ENCODE measurements around the gene HOXB6. TPM values are rescaled to one million over a fixed set of nuclear protein-coding genes. Genes with fewer than 3 reads are reported as not detected.

HOXB6 gene
- total and polyA plus RNA-seq, 2 experiments from 2014 or later, result 0.12 TPM; not detected in 1

DNA sequence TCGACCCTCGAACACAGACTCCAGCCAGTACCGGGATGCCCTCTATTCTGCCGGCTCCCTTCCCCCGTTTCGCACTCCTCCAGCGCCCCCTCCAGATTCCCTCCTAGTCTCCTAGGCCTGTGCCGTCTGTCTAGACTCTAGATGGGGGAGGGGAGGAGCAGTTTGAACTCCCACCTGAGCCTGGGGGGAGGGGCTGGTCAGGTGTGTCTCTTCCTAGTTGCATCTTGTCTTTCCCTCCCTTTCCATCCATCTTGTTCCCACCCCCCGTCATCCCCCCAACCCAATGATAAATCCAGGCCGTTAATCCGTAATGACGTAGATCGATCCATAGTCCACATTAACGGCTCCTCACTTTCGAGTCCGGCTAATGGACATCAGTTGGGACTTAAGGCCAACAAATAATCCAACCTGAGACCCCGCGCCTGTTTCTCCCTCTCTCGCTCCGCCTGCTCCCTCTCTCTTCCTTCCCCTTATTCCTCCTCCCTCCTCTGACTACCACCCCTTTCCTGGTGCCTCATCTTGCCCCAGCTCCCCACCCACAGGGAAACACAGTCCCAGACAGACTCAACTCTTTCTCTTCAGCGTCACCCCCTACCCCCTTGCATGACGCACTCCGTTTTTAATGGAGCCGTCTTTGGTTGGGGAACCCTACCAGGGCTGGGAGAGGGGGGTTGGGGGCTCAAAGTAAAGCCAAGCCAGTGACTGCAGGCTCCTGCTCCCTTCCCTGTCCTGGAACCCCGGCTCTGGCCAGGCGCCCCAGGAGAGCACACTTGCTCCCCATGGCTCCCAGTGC lies 7.9 kb downstream of the HOXB6 start:
- no peak for DNase-seq (ENCODE audit: low read depth in 1 of 2, low spot score in 1 of 2)
- H3K27me3 ChIP-seq, result peaks cover 100% of the 10 kb centered on the region
- peak overlapping the region; percentile 25 for H3K4me3 ChIP-seq
- no peaks in the 10 kb centered on the region for H3K4me1 ChIP-seq (ENCODE audit: low read depth)
- TF ChIP-seq, protein P1, sequence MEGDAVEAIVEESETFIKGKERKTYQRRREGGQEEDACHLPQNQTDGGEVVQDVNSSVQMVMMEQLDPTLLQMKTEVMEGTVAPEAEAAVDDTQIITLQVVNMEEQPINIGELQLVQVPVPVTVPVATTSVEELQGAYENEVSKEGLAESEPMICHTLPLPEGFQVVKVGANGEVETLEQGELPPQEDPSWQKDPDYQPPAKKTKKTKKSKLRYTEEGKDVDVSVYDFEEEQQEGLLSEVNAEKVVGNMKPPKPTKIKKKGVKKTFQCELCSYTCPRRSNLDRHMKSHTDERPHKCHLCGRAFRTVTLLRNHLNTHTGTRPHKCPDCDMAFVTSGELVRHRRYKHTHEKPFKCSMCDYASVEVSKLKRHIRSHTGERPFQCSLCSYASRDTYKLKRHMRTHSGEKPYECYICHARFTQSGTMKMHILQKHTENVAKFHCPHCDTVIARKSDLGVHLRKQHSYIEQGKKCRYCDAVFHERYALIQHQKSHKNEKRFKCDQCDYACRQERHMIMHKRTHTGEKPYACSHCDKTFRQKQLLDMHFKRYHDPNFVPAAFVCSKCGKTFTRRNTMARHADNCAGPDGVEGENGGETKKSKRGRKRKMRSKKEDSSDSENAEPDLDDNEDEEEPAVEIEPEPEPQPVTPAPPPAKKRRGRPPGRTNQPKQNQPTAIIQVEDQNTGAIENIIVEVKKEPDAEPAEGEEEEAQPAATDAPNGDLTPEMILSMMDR (IDR thresholded peaks at IDR 0.05; ENCODE audit: low read depth, low read length), result no peak
- no peaks in the 10 kb centered on the region for H3K9me3 ChIP-seq (ENCODE audit: low read depth)
- H3K27ac ChIP-seq, result no peak overlapping the region
- no peaks in the 10 kb centered on the region for H3K36me3 ChIP-seq

DNA sequence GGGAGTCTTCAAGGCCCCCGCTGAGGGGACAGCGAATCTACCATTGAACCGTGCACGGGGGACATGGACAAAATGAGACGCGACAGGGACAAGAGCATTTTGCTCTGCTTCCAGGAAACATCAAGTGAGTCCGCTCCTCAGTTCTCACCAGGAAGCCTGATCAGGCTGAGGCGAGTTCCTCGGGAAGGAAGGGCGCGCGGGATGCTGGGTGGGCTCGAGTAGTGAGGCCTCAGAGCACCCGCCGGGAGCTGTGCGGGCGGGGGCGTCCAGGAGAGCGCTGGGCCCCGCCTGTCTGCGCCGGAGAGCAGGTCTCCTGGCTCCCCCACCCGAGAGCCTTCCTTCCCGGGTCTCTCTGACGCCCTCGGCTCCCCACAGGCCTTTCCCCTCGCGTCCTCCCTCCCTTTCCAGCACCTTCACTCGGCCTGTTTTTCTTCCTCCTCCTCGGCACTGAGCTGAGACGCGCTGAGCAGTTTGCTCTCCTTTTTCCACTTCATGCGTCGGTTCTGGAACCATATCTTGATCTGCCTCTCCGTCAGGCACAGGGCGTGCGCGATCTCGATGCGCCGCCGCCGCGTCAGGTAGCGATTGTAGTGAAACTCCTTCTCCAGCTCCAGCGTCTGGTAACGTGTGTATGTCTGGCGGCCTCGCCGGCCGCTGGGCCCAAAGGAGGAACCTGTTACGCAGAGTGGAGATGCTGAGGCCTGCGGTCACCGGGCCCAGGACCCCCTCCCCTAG lies 8.6 kb downstream of the HOXB6 start:
- Histone ChIP-seq H3K4me1 (ENCODE audit: low read depth) (no peaks in the 10 kb centered on the region), H3K27me3 (peaks cover 100% of the 10 kb centered on the region), H3K9me3 (ENCODE audit: low read depth) (no peaks in the 10 kb centered on the region), H3K36me3 (no peaks in the 10 kb centered on the region), H3K4me3 (no peak overlapping the region), H3K27ac (no peak overlapping the region)
- no peak for DNase-seq (ENCODE audit: low read depth in 1 of 2, low spot score in 1 of 2)
- TF ChIP-seq, protein P1 (IDR thresholded peaks at IDR 0.05; ENCODE audit: low read depth, low read length), result no peak

DNA sequence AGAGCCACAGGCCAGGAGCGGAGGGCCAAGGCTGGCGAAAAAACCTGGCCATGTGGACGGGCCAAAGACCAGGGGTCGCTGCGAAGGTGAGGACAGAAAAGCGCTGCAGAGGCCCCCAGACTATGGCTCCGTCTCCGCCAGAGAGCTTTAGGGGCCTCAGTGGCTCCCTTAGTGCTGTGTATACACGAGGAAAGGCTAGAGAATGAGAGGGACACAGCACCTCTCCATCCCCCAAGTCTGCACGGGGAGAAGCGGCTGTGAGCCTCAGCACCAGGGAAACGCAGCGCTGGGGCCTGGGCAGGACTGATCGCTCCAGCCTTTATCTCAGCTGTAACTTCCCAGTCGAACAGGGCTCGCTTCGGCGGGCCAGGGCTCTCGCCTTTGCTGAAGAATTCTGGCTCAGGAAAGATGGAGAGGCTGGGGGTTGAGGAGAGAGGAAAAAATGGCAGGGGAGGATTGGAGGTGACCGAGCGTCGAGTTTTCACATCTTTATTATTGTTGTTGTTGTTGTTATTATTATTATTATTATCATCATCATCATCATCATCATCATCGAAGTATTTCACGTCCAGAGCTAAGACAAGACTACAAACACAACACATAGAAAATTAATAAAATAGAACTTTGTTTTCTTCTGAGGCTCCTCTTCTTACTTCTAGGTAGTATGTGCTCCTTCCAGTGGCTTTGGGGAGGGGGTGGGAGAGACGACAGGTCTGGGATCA lies 9.3 kb downstream of the HOXB6 start:
- no peaks in the 10 kb centered on the region for H3K9me3 ChIP-seq (ENCODE audit: low read depth)
- DNase-seq (ENCODE audit: low read depth in 1 of 2, low spot score in 1 of 2), result no peak
- H3K4me3 ChIP-seq, result no peak overlapping the region
- H3K27me3 ChIP-seq, result peaks cover 100% of the 10 kb centered on the region
- H3K36me3 ChIP-seq, result no peaks in the 10 kb centered on the region
- no peaks in the 10 kb centered on the region for H3K4me1 ChIP-seq (ENCODE audit: low read depth)
- no peak overlapping the region for H3K27ac ChIP-seq
- TF ChIP-seq, protein P1 (IDR thresholded peaks at IDR 0.05; ENCODE audit: low read depth, low read length), result no peak

DNA sequence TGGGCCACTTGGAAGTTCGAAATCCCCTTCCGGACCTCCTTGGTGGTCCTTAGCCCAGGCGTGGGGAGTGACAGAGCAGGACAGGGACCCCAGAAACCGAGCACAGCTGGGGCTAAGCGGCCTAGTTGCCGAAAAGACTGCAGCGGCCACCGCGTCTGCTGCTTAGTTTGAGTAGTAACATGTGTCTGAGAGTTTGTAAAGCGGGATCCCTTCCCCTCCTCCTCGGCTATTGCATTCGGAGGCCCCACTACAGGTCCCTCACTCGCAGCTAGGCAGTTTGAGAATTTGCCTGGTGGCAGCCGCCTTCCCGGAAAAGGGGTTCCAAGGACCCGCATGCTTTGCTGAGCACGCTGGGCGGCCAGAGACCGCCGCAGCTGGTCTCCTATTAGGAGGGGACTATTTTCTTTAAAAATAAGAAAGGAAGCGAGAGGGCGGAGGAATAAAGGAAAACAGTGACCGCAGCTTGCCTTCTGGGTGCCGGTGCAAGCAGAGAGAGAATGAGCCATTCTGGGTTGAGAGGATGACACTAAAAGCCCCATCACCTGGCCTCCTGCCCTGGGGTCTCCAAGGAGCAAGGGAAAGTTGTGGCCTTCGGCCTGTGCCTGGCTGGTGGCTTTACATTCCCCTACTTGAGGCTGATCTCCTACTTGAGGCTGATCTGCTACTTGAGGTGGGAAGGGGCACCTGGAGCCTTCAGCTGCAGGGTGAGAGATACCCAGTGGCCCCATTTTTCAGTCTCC lies 10.1 kb downstream of the HOXB6 start:
- Histone ChIP-seq H3K27ac (no peak overlapping the region), H3K4me1 (ENCODE audit: low read depth) (no peaks in the 10 kb centered on the region), H3K36me3 (no peaks in the 10 kb centered on the region), H3K9me3 (ENCODE audit: low read depth) (no peaks in the 10 kb centered on the region), H3K27me3 (peaks cover 100% of the 10 kb centered on the region), H3K4me3 (no peak overlapping the region)
- TF ChIP-seq, protein P1 (IDR thresholded peaks at IDR 0.05; ENCODE audit: low read depth, low read length), result no peak
- no peak for DNase-seq (ENCODE audit: low read depth in 1 of 2, low spot score in 1 of 2)

Measured in cardiac muscle cell (in vitro differentiated cells and primary cell).